Subcutaneous abdominal adipose tissue (tissue), 5 donors: Measurements from ENCODE around the gene ID2.

Source experiments
- H3K27ac ChIP-seq: one replicate; pipeline ENCODE4 v1.7.0; 2013; ENCODE audit warnings: low read depth, mild to moderate bottlenecking, inconsistent platforms, low read length, moderate library complexity
- H3K27me3 ChIP-seq, 5 donors: one replicate each; pipeline ENCODE4 v1.7.0; 2013; ENCODE audit warnings: low read length in 5 of 5, inconsistent platforms in 1 of 5; ENCODE audit not compliant: control insufficient read depth in 5 of 5, insufficient read depth in 4 of 5
- H3K36me3 ChIP-seq, 5 donors: one replicate each; pipeline ENCODE4 v1.7.0; 2013; ENCODE audit warnings: low read length in 5 of 5; ENCODE audit not compliant: control insufficient read depth in 5 of 5, insufficient read depth in 5 of 5
- H3K4me1 ChIP-seq, 5 donors: one replicate each; pipeline ENCODE4 v1.7.0; 2013; ENCODE audit warnings: low read length in 5 of 5, mild to moderate bottlenecking in 3 of 5, moderate library complexity in 1 of 5; ENCODE audit not compliant: control insufficient read depth in 5 of 5, insufficient read depth in 5 of 5
- H3K4me3 ChIP-seq, 5 donors: one replicate each; pipeline ENCODE4 v1.7.0; 2013; ENCODE audit warnings: low read length in 5 of 5, low read depth in 1 of 5
- H3K9ac ChIP-seq, 5 donors: one replicate each; pipeline ENCODE4 v1.7.0; 2013; ENCODE audit warnings: low read length in 5 of 5, mild to moderate bottlenecking in 4 of 5, moderate library complexity in 3 of 5
- H3K9me3 ChIP-seq, 5 donors: one replicate each; pipeline ENCODE4 v1.7.0; 2013; ENCODE audit warnings: low read length in 5 of 5; ENCODE audit not compliant: control insufficient read depth in 5 of 5
- donor health status: healthy.
- donor health status: healthy.
- donor health status: healthy.
- donor health status: healthy.
- donor health status: healthy.

ID2 gene

DNA sequence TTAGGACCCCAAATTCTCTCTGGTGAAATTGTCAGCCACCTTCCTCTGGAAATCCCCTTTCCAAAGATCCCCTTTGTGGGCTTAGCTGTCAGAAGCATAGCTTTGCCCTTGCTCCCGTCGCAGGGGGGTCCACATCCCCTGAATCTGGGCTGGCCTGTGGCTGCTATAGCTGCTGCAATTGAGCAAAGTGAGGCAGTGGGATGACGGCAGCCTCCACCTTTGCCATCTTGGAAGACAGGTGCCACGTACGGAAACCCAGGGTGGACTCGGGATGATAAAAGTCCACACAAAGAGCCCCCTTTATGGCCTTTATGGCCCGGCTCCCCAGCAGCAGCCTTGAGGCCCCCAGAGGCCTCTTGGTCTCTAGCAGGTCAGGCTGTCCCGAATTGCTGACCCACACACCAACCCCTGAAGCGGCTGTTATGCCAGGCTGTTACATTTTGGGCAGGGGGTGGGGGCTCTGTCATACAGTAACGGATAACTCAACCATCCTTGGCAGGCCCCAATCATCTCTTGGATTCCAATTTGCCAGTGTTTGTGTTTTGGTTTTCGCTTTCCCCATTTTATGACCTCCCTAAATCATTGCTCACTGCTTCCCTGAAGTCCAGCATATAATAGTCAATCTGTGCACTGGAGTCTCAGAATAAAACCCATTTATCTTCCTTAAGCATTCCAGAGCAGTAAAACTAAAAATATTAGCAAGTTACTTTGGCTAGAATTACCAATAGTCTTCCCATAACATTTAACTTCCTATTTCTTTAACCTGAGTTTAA lies 33.2 kb upstream of the ID2 start:
- Histone ChIP-seq H3K9ac (no peak overlapping the region), H3K4me3 (no peak overlapping the region), H3K27me3 (no peaks in the 10 kb centered on the region), H3K4me1 (peaks cover 4 to 15% (median 12%) of the 10 kb centered on the region in 5 donors), H3K36me3 (no peaks in the 10 kb centered on the region), H3K9me3 (peaks cover 0 to 6% (median 3%) of the 10 kb centered on the region in 5 donors), H3K27ac (no peak overlapping the region)

GRCh38 chr2:8649718-8650117 lies 32.1 kb upstream of the ID2 start:
- no peak overlapping the region for H3K27ac ChIP-seq
- H3K36me3 ChIP-seq = no peaks in the 10 kb centered on the region
- H3K9me3 ChIP-seq = peaks cover 0 to 6% (median 3%) of the 10 kb centered on the region in 5 donors

DNA sequence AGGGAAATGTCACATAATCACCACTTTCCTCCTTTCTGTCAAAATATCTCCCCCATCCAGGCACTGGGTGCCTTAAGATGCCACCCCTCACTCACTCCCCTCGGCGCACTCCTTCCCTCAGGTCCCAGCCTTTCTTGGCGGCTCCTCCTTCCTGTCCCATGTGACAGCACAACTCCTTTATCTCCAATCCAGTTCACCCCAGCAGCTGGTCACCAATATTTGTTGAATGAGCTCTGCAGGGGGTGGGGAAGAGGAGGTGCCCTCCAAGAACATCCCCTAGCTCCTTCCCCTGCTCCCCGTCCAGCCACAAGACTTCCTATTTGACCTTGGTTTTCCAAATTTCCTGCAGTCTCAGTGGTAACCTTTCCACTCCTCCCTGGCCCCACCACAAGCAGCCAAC lies 31.6 kb upstream of the ID2 start:
- Histone ChIP-seq H3K9me3 (peaks cover 0 to 6% (median 3%) of the 10 kb centered on the region in 5 donors), H3K27ac (no peak overlapping the region), H3K36me3 (no peaks in the 10 kb centered on the region), H3K4me3 (no peak overlapping the region), H3K27me3 (no peaks in the 10 kb centered on the region), H3K4me1 (no peaks in the 10 kb centered on the region), H3K9ac (no peak overlapping the region)

More at GRCh38 chr2:8649718-8650117, 32.1 kb upstream of the ID2 start:
- Histone ChIP-seq H3K4me3 (no peak overlapping the region), H3K9ac (no peak overlapping the region), H3K27me3 (no peaks in the 10 kb centered on the region), H3K4me1 (peaks cover 0 to 4% (median under 1%) of the 10 kb centered on the region in 5 donors)

- Histone ChIP-seq H3K9me3 (no peaks in the 10 kb centered on the region), H3K27ac (no peak overlapping the region)
These were observed 29.0 kb upstream of the ID2 start for GRCh38 chr2:8652774-8653426.

GRCh38 chr2:8653485-8653884 lies 28.4 kb upstream of the ID2 start:
- Histone ChIP-seq H3K27me3 (no peaks in the 10 kb centered on the region), H3K9ac (no peak overlapping the region), H3K4me1 (no peaks in the 10 kb centered on the region), H3K27ac (no peak overlapping the region), H3K4me3 (no peak overlapping the region), H3K9me3 (no peaks in the 10 kb centered on the region), H3K36me3 (no peaks in the 10 kb centered on the region)

More at GRCh38 chr2:8652774-8653426, 29.0 kb upstream of the ID2 start:
- no peak overlapping the region for H3K4me3 ChIP-seq
- no peaks in the 10 kb centered on the region for H3K27me3 ChIP-seq
- H3K9ac ChIP-seq = no peak overlapping the region
- no peaks in the 10 kb centered on the region for H3K36me3 ChIP-seq
- H3K4me1 ChIP-seq = no peaks in the 10 kb centered on the region

- no peaks in the 10 kb centered on the region for H3K36me3 ChIP-seq
- H3K9ac ChIP-seq = no peak overlapping the region
- no peak overlapping the region for H3K4me3 ChIP-seq
- H3K9me3 ChIP-seq = no peaks in the 10 kb centered on the region
- H3K27me3 ChIP-seq = no peaks in the 10 kb centered on the region
- no peak overlapping the region for H3K27ac ChIP-seq
- peaks cover 0 to 2% (median 1%) of the 10 kb centered on the region in 5 donors for H3K4me1 ChIP-seq
These were observed 27.8 kb upstream of the ID2 start for GRCh38 chr2:8654041-8654440.

GRCh38 chr2:8654483-8654882 lies 27.4 kb upstream of the ID2 start:
- H3K4me1 ChIP-seq = peaks cover 0 to 6% (median 5%) of the 10 kb centered on the region in 5 donors
- no peak overlapping the region for H3K27ac ChIP-seq
- H3K9ac ChIP-seq = no peak overlapping the region
- no peak overlapping the region for H3K4me3 ChIP-seq
- no peaks in the 10 kb centered on the region for H3K9me3 ChIP-seq
- no peaks in the 10 kb centered on the region for H3K27me3 ChIP-seq
- no peaks in the 10 kb centered on the region for H3K36me3 ChIP-seq

GRCh38 chr2:8656160-8656641 lies 25.7 kb upstream of the ID2 start:
- Histone ChIP-seq H3K36me3 (no peaks in the 10 kb centered on the region), H3K27me3 (no peaks in the 10 kb centered on the region), H3K9ac (no peak overlapping the region), H3K27ac (no peak overlapping the region), H3K9me3 (no peaks in the 10 kb centered on the region), H3K4me1 (peaks cover 0 to 11% (median 11%) of the 10 kb centered on the region in 5 donors), H3K4me3 (no peak overlapping the region)

- H3K9me3 ChIP-seq = no peaks in the 10 kb centered on the region
- H3K27ac ChIP-seq = no peak overlapping the region
- H3K36me3 ChIP-seq = no peaks in the 10 kb centered on the region
- H3K4me3 ChIP-seq = no peak overlapping the region
- peaks cover 2 to 17% (median 11%) of the 10 kb centered on the region in 5 donors for H3K4me1 ChIP-seq
- no peak overlapping the region for H3K9ac ChIP-seq
- H3K27me3 ChIP-seq = no peaks in the 10 kb centered on the region
These were observed 25.0 kb upstream of the ID2 start for GRCh38 chr2:8656811-8657210.

GRCh38 chr2:8657423-8658062 lies 24.3 kb upstream of the ID2 start:
- no peaks in the 10 kb centered on the region for H3K36me3 ChIP-seq
- no peak overlapping the region for H3K27ac ChIP-seq
- no peak overlapping the region for H3K9ac ChIP-seq
- H3K4me3 ChIP-seq = no peak overlapping the region
- H3K9me3 ChIP-seq = no peaks in the 10 kb centered on the region
- peaks cover 2 to 24% (median 11%) of the 10 kb centered on the region in 5 donors for H3K4me1 ChIP-seq
- H3K27me3 ChIP-seq = no peaks in the 10 kb centered on the region
